HT1080 (cell line): ENCODE data around the gene GNAL. TPM values are rescaled to one million over a fixed set of nuclear protein-coding genes. Genes with fewer than 3 reads are reported as not detected.
"Not testable (repeated sequence)": the region's sequence is repeated elsewhere in the genome, so short reads cannot be mapped to it uniquely, and the experiment has no call there.

Source experiments
- DNase-seq: peaks from one replicate; pipeline ENCODE4 v3.0.0-alpha.2; 2015; ENCODE audit warnings: low read depth
- total RNA-seq: library from RNA; depleted of rRNA; stranded (reverse); fragments of >200 nt; shearing (Covaris generic); gene quantifications from 2 replicates; pipeline ENCODE4 v1.2.3, GENCODE V29; 2014

Gene GNAL
- total RNA-seq, 1 experiment from 2014 or later: 1.0 TPM

DNA sequence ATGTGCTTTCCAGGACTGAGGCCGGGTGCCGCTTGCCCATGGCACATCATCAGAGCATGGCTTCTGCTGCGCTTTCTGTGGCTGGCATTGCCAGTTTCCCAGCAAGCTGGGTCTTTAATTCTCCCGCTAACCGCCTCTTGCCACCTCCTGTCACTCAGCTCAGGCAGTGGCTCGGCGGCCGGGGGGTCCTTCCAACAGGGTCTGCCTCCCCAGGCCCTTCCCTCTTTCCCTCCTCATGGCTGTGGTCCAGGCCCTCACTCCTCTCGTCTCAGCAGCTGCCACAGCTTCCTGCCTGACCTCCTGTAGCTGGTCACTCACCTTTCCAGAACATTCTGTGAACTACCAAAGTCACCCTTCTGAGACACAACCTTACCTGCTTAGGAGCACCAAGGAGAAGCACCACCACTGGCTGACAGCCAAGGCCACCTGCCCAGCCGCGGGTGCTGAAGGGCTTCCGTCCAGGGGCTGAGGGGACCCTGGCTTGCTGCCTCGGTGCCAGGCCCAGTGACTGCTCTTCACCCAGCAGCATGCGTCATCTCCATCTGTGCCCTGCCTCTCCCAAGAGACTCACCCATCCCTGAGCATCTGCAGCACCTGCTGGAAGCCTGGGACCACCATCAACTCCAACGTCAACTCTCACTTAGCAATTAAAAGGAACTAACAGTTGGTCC lies 184.7 kb downstream of the GNAL start:
- no peak for DNase-seq

DNA sequence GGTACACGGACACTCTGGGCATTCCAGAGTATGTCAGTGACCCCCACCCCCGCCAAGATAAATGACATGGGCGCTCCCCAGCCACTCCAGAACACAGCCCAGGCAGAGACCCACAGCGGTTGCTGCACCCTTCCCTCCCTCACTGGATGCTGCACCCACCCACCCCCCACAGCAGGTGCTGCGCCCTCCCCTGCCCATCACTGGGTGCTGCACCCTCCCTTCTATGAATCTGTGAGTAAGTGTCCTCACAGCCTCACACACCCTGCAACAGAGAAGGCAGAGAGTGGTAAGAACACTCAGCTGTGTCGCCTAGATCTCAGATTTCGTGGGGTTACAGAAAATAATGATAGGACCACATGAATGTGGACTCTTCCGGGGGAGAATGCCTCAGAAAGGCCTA lies 185.6 kb downstream of the GNAL start:
- no peak for DNase-seq

DNA sequence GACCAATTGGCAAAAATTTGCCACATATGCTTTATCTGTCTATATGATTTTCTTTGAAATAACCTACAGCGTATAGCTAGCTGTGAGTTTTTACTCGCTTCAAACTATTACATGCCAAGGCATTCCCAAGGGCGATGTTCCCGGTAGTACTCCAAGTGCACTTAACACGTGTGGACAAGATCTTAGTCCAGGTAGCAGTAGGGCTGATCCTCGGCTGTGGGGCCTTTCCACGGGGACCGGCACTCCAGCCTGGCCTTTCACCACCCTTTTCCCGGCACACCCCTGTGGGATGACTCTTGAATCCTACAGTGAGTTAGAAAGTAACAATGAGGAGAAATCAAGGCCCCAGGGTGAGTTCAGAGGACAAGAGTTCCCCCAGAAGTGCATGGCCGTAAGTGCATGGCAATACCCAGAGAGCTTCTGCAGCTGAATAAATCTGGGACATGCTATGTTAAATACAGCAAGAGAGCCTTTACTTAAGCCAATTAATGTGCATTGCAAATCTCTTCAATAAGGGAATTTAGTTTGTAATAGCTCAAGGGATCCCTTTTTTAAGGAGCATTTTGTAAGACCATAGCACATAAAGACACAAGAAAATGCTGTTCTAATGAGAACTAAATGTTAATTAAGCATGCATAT lies 188.6 kb downstream of the GNAL start:
- no peak for DNase-seq

DNA sequence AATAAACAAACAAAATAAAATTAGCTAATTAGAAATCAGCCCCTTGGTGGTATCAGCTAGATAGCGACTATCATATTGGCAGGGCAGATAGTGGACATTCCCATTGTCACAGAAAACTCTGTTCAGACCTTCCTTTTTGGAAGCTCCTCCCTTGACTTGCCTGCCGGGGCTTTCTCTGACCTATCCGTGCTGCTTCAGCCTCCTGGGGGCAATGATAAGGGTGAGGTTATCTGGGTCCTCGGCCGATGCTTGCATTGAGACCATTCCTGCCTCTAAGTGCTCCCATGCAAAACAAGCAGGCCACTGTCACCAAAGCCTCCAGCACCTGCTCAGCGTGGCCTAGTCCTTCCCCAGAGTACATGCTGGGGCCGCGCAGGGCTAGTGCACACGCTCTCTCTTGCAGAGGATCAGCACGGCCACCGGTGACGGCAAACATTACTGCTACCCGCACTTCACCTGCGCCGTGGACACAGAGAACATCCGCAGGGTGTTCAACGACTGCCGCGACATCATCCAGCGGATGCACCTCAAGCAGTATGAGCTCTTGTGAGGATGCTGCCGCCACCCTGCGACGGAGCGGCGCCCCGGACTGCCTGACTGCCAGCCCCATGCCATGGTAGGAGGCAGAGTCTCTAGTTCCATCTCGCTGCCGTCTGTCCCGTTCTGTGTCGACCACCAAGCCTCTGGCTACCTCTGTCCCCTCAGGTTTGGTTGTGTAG lies 191.7 kb downstream of the GNAL start:
- no peak for DNase-seq

DNA sequence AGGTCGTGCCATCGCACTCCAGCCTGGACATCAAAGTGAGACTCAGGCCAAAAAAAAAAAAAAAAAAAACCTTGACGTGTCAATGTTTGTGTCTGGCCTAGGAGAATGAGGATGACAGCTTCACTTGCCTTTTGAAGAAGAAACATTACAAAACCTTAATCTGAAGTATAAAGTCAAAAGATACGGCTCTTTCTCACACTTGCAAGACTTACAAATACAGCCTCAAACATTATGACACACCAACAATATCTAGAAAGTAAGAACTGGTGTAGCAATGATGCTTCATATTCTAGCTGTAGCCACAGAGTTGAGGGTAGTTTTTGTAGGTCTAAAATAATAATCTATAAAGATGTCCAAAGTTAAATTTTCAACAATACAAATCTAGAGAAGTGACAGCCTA lies 193.6 kb downstream of the GNAL start:
- no peak for DNase-seq

DNA sequence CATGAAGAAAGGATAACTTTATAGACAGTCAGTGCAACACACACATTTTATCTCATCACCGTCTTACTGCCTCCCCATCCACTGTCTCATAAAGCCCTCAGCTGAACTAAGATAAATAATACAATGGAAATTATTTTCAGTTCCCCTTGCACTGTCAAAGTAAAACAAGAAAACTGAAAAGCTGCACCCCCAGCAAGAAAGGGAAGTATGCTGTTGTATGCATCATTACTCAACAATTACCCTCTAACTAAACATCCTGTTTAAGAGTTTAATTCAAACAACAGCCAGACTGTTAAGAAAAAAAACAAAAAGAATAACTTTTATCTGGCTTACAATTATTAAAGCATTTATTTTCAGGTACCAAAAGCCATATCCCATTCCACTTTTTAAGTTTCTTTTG lies 194.1 kb downstream of the GNAL start:
- no peak for DNase-seq

DNA sequence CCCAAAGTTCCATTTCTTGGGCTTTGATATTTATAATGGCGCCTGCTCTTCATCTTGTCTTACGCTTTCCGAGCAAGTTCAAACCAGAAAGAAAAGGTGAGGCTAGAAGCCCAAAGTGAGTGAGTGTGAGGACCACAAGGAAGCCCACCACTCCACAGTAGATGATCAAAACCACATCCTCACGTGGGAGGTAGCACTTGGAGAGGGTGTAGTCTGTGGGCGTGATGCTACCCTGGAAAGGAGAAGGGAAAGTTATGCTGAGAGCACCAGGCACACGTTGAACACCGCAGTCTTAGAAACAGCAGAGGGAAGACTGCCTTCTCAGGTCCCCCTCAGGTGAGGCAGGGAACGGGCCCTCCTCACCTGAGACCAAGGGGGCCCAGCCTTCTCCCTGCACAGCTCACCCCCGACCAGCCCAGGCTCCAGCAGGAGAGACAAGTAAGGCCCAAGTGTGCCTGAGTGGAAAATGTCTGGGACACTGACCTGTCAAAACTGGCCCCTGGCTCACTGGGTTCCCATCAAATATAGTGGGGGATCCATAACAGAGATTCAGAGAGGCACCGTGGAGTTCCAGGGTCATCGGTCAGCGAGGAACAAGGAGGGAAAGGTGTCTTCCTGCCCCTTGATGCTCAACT lies 195.4 kb downstream of the GNAL start:
- no peak for DNase-seq

DNA sequence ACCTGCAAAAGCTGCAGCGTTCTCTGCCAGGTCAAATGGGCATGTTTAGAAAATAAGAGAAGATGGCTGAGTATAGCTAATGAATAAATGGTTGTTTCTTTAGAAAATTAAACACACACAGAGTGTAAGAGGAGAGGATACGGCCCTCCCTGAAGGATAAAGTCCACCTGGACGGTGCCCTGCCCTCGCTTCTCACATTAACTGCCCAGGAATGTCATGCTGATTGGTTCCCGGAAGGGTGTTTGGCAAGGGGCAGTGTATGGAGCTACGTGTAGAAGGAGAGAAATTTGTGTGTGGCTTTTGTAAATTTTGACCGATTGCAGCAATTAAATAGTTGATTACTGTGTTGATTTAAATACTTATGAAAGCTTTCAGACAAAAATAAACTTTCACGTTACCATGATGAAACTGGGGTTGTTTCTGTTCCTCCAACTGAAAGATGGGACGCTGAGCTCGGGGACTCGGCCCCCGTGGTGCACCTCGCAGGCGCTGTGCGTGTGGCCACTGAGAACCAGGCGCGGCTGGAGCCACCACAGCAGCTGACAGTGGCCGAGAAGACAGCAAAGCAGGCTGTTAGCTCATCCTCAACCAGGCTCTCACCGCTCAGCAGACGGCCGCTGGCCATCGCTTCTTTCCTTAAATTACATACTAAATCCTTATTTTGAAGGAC lies 196.3 kb downstream of the GNAL start:
- DNase-seq: no peak

DNA sequence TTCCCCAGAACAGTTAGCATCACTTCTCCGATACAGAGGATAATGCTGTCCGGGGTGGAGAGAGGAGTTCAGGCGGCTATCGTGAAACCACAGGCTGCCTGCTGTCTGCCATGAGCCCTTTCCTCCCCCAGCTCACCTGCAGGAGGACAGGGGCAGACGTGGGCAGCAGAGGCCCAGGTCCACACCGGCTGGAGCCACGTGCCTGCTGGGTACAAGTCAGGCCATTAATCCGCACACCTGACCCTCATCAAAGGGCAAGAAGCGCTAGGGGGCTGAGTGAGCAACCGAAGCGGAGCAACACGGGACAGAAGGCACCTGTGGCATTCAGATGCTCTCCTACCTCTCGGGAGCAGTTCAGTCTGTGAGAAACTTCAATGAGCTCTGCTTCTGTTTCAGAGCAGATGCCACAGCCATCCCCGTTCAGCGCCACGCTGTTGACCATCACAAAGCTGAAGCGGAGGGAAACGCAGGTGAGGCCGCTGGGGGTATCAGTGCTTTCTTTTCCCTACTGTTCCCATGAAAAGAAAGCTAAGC lies 197.6 kb downstream of the GNAL start:
- DNase-seq: no peak

DNA sequence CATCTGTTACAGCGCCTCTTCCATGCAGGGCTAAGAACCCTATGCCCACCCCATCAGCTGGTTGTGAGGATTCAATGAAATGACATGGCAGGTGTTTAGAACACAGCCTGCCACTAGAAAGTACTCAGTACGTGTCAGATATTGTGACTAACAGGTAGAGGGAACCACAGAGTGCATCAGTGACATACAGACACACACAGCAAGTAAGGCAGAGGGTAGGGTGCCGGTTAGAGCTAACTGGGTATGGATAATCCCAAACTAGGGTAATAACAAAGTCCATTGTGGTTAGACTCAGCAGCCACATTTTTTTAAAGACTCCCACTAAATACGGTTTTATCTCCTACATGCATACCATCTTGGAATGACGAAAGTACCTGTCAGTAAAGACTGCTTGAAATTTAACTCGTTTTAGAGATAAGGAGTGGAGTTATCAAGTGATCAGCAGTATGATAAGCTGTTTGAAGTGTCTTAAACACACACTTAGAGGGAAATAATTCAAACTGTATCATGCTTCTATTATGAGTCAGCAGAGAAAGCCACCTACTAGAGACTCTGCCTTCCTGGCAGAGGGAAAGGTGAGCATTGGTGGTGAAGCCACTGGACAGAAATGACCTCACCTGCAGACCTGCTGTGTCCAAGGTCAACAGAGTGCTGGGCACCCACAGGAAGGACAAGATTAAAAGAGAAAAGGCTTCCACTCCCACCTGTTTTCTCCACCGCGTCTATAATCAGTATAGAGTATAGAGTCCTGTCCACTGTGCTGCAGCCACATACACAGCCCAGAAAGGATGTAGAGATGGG lies 198.5 kb downstream of the GNAL start:
- DNase-seq: no peak

DNA sequence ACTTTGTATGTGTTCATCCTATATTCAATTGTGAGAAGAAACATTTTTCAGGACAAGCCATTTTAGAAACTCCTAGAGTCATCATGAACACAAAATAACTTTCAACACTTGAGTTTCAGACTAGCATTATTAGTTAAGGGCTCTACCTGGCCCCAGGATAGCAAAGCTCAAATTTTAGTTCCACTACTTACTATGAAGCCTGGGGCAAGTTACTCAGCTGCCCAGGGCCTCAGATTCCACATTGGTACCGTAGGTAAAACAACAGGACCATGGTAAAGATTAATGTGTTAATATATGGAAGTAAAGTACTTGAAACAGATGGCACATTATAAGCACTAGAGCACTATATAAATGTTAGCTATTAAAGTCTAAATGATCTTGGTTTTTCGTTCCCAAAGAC lies 199.7 kb downstream of the GNAL start:
- DNase-seq: no peak

DNA sequence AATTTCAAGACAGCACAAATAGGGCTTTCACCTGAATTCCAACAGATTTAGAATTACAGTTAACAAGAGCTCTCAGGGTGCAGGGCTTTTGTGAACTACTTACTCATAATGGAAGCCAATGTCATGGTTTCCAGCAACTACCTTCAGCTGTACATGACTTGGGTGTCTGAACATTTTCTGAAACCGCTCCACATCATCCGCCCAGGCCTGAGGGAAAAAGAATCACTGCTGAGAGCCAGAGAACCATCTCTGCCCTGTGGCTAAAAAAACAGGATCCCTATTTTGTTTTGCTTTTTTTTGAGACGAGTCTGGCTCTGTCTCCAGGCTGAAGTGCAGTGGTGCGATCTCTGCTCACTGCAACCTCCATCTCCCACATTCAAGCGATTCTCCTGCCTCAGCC lies 200.2 kb downstream of the GNAL start:
- DNase-seq: no peak

DNA sequence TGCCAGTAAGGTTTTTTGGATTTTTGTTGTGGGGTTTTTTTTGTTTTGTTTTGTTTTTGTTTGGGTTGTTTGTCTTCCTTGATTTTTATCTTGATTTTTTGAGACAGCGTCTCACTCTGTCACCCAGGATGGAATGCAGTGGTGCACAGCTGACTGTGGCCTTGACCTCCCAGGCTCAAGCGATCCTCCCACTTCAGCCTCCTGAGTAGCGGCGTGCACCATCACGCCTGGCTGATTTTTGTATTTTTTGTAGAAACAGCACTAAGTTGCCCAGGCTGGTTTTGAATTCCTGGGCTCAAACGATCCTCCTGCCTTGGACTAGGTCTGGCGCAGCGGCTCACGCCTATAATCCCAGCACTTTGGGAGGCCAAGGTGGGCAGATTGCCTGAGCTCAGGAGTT lies 202.7 kb downstream of the GNAL start:
- DNase-seq: no peak

DNA sequence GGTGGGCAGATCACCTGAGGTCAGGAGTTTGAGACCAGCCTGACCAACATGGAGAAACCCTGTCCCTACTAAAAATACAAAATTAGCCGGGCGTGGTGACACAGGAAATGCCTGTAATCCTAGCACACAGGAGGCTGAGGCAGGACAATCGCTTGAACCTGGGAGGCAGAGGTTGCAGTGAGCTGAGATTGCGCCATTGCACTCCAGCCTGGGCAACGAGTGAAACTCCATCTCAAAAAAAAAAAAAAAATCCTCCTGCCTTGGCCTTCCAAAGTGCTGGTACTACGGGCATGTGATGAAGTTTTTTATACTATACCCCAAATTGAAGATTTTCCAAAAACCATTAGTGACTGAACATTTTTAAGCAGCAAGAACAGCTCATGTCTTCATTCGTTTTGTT lies 203.4 kb downstream of the GNAL start:
- not testable (repeated sequence) for DNase-seq

DNA sequence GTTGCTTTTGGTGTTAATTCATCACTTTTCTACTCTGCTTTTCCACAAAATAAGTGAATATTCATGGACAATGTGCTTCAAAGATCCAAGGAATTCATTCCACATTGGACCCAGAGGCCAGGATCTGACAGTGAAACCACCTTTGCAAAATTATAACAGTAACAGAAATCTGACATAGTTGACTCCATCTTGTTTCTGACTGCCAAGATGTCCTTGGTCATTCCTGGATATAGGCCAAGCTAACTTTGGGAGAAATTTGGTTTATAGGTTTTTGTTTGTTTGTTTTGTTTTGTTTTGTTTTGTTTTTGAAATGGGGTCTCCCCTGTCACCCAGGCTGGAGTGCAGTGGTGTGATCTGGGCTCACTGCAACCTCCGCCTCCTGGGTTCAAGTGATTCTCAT lies 208.7 kb downstream of the GNAL start:
- no peak for DNase-seq

DNA sequence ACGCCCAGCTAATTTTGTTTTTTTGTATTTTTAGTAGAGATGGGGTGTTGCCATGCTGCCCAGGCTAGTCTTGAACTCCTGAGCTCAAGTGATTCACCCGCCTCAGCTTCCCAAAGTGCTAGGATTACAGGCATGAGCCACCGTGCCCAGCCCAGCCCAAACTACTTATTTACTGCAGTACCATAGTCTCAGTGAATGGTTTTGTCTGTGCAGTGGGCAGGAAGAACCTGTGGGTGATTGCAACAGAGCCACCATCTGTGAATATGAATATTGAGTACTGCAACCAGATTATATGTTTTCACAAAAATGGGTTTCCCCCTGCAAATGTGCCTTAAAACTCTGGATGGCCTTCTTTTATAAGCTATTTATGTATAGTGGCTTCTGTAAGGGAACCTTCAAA lies 210.0 kb downstream of the GNAL start:
- DNase-seq: no peak

DNA sequence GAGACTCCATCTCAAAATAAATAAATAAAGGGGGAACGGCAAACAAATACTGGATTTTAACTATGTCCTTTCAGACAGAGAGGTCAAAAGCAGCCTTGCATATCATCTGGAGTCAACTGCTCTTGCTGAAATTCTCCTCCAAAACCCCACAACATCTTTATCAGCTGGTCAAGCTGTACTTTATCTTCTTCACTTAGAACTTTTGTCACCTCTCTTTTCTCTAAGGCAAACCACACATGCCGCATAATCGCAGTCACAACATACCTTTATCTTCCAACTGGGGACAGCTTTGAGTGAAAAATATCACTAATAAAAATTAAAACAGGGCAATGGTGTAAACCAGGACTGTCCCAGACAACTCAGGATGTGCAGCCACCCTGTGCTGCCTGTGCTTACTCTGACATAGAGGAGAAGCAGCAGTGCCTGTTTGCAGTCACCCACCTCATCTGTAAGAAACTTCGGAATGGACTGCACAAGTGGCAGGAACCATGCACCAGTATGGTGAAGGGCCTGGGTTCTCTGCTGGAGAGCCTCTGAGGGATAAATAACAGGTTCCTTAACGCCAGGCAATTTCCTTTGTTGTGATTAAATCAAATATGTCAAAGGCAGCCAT lies 212.9 kb downstream of the GNAL start:
- no peak for DNase-seq

DNA sequence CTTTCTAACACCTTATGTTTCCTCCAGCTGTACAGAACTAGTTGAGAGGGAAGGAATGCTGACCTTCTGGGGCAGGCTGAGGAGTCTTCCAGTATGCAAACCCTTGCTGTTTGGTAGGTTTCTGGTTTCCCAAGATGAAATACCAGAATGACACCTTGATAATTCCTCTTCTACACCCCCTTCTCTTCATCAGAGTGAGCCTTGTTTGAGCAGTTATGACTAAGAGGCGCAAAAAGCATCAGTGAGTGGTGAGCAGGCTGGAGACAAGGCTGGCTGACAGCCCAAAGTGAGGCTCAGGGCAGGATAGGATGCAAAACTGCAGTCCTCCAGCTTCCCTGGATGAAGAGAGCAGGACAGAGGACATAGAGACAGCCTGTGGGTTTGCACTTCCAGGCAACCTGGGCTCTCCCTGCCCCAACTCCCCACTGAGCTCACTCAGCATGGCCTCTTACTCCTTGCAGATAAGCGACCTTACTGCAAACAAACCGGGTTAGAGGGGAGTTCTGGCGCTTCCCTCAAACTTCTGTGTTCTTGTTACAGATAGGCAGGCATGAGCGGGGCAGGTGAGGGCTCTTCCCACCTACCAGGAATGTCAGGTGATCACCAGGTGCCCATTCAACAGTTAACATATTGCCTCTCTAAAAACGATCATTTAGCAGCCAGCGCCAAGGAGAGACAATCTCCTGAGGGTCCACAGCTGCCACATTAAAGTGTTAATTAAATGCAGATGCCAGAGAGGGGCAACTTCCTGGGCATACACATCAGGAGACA lies 213.6 kb downstream of the GNAL start:
- DNase-seq: no peak

DNA sequence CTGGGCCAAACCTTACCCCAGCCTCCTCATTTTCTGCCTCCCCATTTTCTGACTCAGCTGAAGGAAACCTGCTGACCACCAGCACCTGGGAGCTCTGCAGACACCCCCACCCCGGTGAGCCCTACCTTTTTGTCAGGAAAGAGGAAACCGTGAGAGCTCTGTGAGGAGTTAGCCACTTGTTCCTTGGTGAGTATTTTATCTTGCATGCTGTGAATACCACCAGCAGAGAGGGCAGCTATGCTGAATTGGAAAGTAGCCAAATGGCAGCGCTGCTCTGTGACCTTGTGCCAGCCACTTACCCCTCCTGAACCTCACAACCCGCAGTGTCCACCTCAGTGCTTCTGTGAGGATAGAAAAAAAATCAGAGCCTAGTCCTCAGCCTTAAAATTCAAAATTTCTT lies 216.5 kb downstream of the GNAL start:
- no peak for DNase-seq
